ENCODE measurements around the gene ARL4D. TPM values are rescaled to one million over a fixed set of nuclear protein-coding genes. Genes with fewer than 3 reads are reported as not detected.

ARL4D gene
- total and polyA plus RNA-seq, 2 of the 8 experiments (the other 6 are each of a cell fraction or from before 2014, with no cell fraction given): 8.4 to 9.2 TPM

DNA sequence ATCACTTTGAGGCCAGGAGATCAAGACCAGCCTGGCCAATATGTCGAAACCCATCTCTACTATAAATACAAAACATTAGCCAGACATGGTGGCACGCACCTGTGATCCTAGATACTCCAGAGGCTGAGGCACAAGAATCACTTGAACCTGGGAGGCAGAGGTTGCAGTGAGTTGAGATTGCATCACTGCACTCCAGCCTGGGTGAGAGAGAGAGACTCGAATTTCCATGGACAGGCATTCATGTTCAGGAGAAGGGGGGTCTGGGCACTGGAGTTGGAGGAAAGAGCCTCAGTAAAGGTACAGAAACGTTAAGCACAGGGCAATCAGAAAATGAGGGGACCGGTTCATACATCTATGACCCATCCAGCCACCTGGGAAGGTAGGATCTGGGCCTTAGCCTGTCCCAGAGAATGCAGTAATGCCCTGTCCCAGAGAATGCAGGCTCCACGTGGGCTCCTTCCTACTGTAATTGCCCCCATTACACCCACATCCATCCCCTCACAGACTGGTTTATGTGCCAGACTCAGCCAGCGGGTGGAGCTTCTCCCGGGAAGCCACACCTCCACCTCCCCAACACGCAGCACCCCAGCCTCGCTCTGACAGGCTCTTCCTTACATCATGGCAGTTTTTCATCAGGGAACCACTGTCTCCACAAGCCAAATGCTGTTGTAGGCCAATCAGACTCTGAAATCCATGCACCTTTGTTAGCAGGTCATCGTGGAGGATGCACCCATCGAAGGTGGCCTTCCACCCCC lies 21.6 kb upstream of the ARL4D start (continued):
- TF ChIP-seq, protein P1, sequence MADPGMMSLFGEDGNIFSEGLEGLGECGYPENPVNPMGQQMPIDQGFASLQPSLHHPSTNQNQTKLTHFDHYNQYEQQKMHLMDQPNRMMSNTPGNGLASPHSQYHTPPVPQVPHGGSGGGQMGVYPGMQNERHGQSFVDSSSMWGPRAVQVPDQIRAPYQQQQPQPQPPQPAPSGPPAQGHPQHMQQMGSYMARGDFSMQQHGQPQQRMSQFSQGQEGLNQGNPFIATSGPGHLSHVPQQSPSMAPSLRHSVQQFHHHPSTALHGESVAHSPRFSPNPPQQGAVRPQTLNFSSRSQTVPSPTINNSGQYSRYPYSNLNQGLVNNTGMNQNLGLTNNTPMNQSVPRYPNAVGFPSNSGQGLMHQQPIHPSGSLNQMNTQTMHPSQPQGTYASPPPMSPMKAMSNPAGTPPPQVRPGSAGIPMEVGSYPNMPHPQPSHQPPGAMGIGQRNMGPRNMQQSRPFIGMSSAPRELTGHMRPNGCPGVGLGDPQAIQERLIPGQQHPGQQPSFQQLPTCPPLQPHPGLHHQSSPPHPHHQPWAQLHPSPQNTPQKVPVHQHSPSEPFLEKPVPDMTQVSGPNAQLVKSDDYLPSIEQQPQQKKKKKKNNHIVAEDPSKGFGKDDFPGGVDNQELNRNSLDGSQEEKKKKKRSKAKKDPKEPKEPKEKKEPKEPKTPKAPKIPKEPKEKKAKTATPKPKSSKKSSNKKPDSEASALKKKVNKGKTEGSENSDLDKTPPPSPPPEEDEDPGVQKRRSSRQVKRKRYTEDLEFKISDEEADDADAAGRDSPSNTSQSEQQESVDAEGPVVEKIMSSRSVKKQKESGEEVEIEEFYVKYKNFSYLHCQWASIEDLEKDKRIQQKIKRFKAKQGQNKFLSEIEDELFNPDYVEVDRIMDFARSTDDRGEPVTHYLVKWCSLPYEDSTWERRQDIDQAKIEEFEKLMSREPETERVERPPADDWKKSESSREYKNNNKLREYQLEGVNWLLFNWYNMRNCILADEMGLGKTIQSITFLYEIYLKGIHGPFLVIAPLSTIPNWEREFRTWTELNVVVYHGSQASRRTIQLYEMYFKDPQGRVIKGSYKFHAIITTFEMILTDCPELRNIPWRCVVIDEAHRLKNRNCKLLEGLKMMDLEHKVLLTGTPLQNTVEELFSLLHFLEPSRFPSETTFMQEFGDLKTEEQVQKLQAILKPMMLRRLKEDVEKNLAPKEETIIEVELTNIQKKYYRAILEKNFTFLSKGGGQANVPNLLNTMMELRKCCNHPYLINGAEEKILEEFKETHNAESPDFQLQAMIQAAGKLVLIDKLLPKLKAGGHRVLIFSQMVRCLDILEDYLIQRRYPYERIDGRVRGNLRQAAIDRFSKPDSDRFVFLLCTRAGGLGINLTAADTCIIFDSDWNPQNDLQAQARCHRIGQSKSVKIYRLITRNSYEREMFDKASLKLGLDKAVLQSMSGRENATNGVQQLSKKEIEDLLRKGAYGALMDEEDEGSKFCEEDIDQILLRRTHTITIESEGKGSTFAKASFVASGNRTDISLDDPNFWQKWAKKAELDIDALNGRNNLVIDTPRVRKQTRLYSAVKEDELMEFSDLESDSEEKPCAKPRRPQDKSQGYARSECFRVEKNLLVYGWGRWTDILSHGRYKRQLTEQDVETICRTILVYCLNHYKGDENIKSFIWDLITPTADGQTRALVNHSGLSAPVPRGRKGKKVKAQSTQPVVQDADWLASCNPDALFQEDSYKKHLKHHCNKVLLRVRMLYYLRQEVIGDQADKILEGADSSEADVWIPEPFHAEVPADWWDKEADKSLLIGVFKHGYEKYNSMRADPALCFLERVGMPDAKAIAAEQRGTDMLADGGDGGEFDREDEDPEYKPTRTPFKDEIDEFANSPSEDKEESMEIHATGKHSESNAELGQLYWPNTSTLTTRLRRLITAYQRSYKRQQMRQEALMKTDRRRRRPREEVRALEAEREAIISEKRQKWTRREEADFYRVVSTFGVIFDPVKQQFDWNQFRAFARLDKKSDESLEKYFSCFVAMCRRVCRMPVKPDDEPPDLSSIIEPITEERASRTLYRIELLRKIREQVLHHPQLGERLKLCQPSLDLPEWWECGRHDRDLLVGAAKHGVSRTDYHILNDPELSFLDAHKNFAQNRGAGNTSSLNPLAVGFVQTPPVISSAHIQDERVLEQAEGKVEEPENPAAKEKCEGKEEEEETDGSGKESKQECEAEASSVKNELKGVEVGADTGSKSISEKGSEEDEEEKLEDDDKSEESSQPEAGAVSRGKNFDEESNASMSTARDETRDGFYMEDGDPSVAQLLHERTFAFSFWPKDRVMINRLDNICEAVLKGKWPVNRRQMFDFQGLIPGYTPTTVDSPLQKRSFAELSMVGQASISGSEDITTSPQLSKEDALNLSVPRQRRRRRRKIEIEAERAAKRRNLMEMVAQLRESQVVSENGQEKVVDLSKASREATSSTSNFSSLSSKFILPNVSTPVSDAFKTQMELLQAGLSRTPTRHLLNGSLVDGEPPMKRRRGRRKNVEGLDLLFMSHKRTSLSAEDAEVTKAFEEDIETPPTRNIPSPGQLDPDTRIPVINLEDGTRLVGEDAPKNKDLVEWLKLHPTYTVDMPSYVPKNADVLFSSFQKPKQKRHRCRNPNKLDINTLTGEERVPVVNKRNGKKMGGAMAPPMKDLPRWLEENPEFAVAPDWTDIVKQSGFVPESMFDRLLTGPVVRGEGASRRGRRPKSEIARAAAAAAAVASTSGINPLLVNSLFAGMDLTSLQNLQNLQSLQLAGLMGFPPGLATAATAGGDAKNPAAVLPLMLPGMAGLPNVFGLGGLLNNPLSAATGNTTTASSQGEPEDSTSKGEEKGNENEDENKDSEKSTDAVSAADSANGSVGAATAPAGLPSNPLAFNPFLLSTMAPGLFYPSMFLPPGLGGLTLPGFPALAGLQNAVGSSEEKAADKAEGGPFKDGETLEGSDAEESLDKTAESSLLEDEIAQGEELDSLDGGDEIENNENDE (IDR thresholded peaks at IDR 0.05; ENCODE audit: insufficient replicate concordance, low read length): no peak
- TF ChIP-seq FOSL1 (IDR thresholded peaks at IDR 0.05; ENCODE audit: insufficient read depth, low read depth, low read length): no peak
- no peak for TF ChIP-seq KDM4A (IDR thresholded peaks at IDR 0.05; ENCODE audit: low read depth, low read length, severe bottlenecking)
- TF ChIP-seq CEBPB (IDR thresholded peaks at IDR 0.05; ENCODE audit: low read depth, low read length): peak; percentile 41; the same call in 1 of the 2 replicates
- peak; percentile 18; the same call in 1 of the 2 replicates for TF ChIP-seq TAF1 (IDR thresholded peaks at IDR 0.05; ENCODE audit: low read depth, low read length)
- no peak for TF ChIP-seq SUZ12 (IDR thresholded peaks at IDR 0.05; ENCODE audit: low read length)
- 0 out of 2 replicates have a peak, but pooled peaks have one; percentile 7 for TF ChIP-seq YY1 (IDR thresholded peaks at IDR 0.05; ENCODE audit: low read depth, low read length)
- TF ChIP-seq TAF7 (optimal IDR thresholded peaks at IDR 0.05; ENCODE audit: borderline replicate concordance, low read depth, low read length): no peak
